ENCODE data around the gene PORCN.
A peak's percentile ranks its signal among the peaks of the same experiment; 100 is the strongest.
"Not testable (repeated sequence)": the region's sequence is repeated elsewhere in the genome, so short reads cannot be mapped to it uniquely, and the experiment has no call there.

The PORCN gene

DNA sequence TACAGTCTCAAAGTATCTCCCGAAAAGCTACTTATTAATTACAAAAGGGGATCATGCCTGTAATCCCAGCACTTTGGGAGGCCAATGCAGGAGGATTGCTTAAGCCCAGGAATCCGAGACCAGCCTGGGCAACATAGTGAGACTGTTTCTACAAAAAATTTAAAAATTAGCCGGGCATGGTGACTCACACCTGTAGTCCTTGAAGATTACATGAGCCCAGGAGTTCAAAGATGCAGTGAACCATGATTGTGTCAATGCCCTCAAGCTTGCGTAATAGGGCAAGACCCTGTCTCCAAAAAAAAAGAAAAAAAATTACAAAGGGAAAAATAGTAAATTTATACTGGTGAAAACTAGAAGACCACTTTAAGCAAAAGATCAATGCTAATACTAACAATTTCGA, 3.3 kb upstream of the PORCN start:
- no peak for DNase-seq
- in situ Hi-C loops (cut with MboI; ENCODE audit: low pct_unique_long_range_greater_than_20kb, low sequenced_read_pairs), result no loop called here

DNA sequence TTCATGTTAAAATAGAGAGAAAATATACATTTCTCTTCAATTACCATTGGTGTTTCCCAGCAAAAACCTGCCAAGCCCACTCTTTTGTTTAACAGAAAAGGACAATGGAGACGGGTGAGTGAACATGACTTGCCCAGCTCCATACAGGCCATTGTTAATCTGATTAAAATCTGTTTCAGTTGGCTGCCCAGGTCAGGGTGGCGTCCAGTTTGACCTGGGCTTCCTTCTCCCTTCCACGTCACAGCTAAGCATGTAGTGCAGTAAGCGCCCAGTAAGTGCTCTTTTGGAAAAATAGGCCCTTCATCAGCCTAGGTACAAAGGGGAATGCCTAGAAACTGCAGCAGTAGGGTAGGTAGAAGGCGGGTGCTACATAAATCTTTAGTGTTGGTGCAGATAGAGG, 1.5 kb upstream of the PORCN start:
- in situ Hi-C loops (cut with MboI; ENCODE audit: low pct_unique_long_range_greater_than_20kb, low sequenced_read_pairs), result no loop called here
- DNase-seq, result no peak

DNA sequence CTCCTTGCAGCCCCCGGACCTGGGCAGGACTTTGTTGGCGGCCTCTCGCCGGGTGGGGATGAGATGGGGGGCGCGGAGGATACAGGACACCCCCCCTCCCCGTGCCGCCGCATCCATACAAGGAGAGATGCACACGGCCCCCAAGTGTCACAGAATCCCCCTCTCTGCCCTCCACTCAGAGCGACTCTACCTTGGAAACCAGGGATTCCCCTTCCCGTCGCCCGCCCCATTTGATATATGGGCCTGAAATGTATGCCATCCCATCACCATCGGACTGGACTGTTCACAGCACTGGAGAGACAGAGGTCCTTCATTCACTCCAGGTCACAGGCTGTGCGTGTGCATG, 426 bp downstream of the PORCN start:
- in situ Hi-C loops (cut with MboI; ENCODE audit: low pct_unique_long_range_greater_than_20kb, low sequenced_read_pairs), result no loop called here
- DNase-seq, result no peak

DNA sequence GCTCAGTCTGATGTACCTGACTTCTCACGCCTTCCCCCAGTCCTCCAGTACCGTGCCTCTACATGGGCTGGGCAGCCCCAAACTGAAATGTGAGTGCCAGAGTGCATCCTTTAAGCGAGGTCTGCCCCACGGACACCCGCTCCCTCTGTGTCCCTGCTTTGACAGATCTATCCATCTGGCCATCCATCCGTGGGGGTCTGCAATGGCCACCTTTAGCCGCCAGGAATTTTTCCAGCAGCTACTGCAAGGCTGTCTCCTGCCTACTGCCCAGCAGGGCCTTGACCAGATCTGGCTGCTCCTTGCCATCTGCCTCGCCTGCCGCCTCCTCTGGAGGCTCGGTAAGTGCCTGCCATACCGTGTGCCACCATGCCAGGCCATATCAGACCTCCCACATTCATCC, 827 bp downstream of the PORCN start:
- no peak for DNase-seq

DNA sequence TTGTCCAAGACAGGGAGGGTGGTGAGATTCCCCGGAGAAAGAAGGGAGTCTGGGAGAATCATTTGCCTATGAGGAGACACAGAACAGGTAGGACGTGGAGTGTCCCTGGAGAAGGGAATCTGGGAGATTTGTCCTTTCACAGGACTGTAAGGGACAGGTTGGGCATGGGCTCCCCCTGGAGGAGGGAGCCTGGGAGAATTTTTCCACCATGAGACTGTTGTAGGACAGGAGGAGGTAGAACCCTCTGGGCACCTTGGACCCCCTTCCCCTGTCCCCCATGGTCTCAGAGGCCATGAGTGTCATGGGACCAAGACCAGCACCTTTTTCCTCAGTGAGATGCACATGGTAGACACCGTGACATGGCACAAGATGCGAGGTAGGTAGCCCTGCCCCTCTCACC, 2.8 kb downstream of the PORCN start:
- in situ Hi-C loops (cut with MboI; ENCODE audit: low pct_unique_long_range_greater_than_20kb, low sequenced_read_pairs), result no loop called here
- peak; percentile 20 for DNase-seq

More for the DNA sequence above, 827 bp downstream of the PORCN start:
- in situ Hi-C loops (cut with MboI; ENCODE audit: low pct_unique_long_range_greater_than_20kb, low sequenced_read_pairs), result no loop called here

DNA sequence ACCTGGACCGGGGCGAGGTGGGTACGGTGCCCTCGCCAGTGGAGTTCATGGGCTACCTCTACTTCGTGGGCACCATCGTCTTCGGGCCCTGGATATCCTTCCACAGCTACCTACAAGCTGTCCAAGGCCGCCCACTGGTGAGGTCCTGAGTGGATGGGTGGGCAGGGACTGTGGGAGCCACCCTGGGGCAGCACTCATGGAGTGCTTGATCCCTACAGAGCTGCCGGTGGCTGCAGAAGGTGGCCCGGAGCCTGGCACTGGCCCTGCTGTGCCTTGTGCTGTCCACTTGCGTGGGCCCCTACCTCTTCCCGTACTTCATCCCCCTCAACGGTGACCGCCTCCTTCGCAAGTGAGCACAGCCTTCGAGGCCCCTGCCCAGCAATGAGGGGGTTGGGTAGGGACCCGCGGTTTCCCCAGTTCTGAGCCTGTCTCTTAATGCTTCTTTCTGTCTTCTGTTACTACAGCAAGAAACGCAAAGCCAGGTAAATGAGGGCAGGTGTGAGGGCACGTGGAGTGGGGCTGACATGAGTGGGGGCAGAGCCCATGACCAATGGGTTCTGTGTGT, 3.7 kb downstream of the PORCN start:
- in situ Hi-C loops (cut with MboI; ENCODE audit: low pct_unique_long_range_greater_than_20kb, low sequenced_read_pairs), result no loop called here
- DNase-seq, result no peak

DNA sequence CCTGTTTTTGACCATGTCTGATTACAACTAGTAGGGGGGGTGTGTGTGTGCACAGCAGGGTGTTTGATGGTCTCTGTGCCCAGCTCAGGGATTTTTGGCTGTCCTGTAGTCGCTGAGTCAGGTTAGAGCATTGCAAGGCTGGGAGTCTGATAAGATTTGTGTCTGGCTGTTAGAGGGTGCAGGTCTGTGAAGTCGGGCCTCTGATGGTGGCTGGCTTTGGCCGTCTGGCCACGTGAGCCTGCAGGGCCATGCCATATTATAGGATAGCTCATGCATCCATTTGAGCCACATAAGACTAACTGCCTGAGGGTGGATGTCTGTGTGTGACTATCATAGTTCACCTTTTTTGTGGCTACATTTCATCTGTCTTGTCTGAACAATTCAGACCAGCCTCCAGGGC, 4.9 kb downstream of the PORCN start:
- in situ Hi-C loops (cut with MboI; ENCODE audit: low pct_unique_long_range_greater_than_20kb, low sequenced_read_pairs), result no loop called here
- DNase-seq, result no peak

DNA sequence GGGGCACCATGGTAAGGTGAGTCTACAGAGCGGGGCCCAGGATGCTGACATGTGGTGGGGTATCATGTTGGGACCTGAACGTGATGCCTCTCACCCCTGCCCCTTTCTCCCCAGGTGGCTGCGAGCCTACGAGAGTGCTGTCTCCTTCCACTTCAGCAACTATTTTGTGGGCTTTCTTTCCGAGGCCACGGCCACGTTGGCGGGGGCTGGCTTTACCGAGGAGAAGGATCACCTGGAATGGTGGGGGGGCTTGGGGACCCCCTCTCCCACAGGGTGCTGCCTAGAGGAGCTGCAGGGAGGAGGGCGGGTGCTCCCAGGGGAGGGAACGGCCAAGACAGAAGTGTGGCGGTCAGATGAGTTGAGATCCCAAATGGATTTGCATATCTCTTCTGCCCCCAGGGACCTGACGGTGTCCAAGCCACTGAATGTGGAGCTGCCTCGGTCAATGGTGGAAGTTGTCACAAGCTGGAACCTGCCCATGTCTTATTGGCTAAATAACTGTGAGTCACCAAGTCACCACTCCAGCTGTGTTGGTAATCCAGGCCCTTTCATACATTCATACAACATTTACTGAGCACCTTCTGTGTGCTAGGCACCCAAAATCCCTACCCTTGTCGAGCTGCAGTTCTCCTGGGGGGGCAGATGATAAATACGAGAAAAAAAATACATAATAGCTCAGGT, 5.5 kb downstream of the PORCN start:
- no peak for DNase-seq
- in situ Hi-C loops (cut with MboI; ENCODE audit: low pct_unique_long_range_greater_than_20kb, low sequenced_read_pairs), result no loop called here

DNA sequence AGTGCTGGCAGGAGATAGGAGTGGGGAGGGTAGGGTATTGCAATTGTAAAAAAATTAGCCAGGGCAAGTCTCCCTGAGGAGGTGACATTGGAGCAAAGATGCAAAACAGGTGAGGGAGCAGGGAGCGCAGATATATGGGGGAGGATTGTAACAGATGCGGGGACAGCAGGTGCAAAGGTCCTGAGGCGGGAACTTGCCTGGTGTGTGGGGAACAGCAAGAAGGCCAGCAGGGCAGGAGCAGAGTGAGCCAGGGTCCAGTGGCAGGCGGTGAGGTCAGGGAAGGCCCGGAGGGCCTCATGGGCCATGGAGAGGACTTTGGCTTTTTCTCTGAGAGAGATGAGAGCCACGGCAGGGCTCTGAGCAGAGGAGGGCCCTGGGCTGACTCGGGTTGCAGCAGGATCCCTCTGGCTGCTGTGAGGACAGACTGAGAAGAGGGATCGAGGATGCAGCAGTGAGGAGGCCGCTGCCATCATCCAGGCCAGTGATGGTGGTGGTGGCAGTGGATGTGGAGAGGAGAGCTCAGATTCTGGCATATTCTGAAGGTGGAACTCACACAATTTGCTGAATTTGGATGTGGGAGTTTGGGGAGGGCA, 6.2 kb downstream of the PORCN start:
- DNase-seq, result no peak
- in situ Hi-C loops (cut with MboI; ENCODE audit: low pct_unique_long_range_greater_than_20kb, low sequenced_read_pairs), result no loop called here

DNA sequence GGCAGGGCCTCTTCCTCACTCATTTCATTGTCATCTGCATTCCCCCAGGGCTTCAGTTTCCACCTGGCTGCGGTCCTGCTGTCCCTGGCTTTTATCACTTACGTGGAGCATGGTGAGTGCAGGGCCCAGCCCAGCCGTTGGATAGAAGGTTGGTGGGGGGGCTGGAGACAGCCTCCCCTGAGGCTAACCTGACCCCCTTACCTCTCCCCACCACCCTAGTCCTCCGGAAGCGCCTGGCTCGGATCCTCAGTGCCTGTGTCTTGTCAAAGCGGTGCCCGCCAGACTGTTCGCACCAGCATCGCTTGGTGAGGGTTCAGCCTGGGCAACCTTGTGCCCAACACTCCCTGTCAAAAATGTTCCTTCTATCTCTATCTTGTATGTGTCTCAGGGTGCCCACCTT, 7.0 kb downstream of the PORCN start:
- no peak for DNase-seq
- in situ Hi-C loops (cut with MboI; ENCODE audit: low pct_unique_long_range_greater_than_20kb, low sequenced_read_pairs), result no loop called here

DNA sequence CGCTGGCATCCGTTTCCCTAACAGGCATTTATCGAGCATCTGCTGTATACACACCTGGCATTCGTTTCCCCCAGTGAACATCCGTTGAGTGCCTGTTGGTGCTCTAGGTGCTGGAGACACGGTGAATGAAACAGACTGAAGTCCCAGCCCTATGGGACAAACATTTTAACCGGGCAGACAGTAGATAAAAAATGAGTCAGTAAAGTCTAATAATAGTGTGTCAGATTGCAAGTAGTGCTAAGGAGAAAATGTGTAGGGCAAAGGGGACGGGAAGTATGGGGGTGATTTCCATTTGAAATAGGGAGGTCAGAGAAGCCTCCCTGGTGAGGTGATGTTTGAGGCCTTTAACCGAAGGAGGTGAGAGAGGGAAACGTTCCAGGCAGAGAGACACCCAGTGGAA, 7.5 kb downstream of the PORCN start:
- in situ Hi-C loops (cut with MboI; ENCODE audit: low pct_unique_long_range_greater_than_20kb, low sequenced_read_pairs), result no loop called here
- DNase-seq, result no peak

DNA sequence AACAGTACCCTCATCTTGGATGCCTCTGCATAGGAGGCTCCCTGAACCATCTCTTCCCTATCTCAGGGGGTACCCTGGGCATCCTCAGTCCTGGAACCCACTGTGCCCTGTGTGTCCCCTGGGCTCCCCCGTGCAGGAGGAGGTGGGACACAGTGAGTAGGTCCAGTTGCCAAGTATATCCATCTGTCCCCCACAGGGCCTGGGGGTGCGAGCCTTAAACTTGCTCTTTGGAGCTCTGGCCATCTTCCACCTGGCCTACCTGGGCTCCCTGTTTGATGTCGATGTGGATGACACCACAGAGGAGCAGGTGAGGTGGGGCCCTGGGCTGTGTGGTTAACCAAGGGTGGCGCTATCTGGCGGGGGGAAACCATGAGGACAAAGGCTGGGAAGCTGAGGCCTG, 8.2 kb downstream of the PORCN start:
- DNase-seq, result no peak
- in situ Hi-C loops (cut with MboI; ENCODE audit: low pct_unique_long_range_greater_than_20kb, low sequenced_read_pairs), result no loop called here

DNA sequence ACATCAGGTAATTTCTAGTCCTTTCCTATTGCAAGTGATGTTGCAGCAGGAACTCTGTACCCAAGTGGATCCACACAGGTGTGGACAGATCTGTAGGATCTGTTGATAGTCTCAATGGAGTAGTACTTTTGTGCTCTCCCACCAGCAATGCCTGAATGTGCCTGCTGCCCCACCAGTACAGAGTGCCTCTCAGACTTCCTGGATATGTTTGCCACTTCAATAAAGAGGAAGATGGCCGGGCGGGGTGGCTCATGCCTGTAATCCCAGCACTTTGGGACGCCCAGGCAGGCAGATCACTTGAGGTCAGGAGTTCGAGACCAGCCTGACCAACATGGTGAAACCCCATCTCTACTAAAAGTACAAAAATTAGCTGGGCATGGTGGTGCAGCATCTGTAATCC, 10.7 kb downstream of the PORCN start:
- in situ Hi-C loops (cut with MboI; ENCODE audit: low pct_unique_long_range_greater_than_20kb, low sequenced_read_pairs), result not testable (repeated sequence)
- peak; percentile 63 for DNase-seq

DNA sequence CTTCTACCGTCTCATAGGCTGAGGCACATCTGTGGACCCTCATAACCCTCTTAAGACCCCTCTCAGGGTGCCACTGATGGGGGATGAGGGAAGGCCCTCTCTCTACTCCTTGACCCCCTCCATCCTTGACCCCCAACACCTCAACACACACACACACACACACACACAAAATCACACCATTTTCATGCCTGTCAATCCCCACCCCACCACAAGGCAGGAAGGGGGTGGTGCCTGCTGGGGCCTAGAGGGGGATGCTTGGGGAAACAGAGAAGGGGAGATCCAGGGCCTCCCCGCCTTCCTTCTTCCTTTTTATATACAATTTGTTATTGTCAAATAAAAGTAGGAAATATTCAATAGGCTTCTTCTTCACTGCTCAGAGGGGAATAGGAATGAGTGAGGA, 11.7 kb downstream of the PORCN start:
- DNase-seq, result no peak
- in situ Hi-C loops (cut with MboI; ENCODE audit: low pct_unique_long_range_greater_than_20kb, low sequenced_read_pairs), result no loop called here

DNA sequence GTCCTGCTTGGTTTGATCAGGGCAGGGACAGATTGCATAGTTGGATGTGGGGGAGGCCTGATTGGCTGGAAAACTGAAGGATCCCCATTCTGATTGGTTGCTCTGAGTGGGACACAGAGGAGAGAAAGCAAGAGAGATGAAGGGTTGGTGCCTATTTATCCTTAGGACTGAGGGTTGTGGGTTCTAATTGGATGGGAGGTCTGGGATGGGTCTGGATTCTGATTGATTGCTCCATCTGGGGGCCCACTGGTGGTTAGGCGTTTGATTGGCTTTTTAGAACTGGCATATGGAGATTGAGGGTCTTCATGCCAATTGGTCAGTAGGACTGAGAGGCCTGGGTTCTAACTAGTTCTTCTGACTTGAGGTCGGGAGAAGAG, 12.2 kb downstream of the PORCN start:
- peak; percentile 39 for DNase-seq
- in situ Hi-C loops (cut with MboI; ENCODE audit: low pct_unique_long_range_greater_than_20kb, low sequenced_read_pairs), result no loop called here

DNA sequence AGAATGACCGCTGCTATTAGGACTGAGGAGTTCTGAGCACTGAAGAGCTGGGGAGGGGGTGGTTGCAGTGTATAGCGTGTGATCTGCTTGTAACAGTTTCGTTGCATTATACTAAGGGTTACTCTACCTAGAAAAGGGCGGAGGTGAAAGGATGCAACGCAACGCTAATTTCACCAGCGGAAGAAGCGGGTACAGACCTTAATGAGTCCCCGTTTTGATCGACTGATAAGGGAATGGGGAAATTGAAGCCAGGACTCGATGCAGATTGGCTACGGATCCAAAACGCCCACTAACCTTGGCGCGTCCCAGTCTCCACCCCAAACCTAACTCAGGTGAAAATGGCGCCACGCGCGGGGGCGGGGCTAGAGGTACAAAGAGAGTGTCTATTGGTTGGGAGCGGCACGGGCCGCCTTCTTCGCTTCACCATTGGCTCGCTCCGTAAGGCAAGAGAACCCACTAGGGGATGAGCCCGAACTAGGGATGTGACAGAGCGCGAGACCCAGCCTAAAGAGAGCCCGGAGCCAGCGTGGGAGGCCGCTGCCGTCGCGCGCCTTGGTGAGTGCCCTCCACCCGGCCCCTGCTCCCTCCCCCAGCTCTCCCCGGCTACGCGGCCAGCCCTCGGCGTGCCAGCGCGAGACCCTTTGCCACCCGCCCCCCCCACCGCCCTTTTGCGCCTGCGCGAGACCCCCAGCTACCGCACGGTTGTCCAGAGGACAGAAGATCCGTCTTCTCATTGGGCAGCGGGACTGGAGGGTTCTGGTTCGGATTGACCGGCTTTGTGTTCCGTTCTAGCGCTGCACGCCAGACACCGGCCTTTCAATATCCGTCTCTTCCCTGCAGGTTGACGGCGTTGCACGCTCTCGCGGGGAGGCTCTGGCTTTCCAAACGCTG, 12.8 kb downstream of the PORCN start, which contains the start of gene EBP:
TSS of gene EBP (plus strand) at position 456 of the 891 bp plus-strand sequence. CDS start 1,964 bp downstream, outside the sequence.
- in situ Hi-C loops (cut with MboI; ENCODE audit: low pct_unique_long_range_greater_than_20kb, low sequenced_read_pairs), result no loop called here
- peak; percentile 99 for DNase-seq

DNA sequence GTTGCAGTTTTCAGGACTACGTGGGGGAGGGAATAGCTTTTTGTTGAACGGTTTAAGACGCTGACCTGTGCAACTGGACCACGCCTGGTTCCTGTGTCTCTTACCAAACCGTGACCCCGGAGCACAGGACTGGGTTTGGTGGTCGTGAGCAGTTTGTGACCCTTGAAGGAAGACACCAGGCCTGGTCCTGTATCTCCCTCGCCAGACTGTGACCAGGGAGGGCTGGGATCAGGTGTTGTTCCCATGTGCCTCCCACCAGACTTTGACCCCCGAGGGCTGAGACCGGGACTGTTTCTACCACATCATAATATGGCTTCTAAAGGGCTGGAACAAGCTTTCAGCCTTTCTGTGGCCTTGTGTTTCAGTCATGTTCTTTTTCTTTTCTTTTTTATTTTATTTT, 13.5 kb downstream of the PORCN start:
- in situ Hi-C loops (cut with MboI; ENCODE audit: low pct_unique_long_range_greater_than_20kb, low sequenced_read_pairs), result no loop called here
- no peak for DNase-seq

DNA sequence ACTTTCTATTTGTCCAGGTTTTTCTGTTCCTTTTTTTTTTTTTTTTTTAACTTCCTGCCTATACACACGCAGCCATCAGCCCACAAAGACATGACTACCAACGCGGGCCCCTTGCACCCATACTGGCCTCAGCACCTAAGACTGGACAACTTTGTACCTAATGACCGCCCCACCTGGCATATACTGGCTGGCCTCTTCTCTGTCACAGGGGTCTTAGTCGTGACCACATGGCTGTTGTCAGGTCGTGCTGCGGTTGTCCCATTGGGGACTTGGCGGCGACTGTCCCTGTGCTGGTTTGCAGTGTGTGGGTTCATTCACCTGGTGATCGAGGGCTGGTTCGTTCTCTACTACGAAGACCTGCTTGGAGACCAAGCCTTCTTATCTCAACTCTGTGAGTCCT, 14.9 kb downstream of the PORCN start:
- in situ Hi-C loops (cut with MboI; ENCODE audit: low pct_unique_long_range_greater_than_20kb, low sequenced_read_pairs), result no loop called here
- peak; percentile 38 for DNase-seq

DNA sequence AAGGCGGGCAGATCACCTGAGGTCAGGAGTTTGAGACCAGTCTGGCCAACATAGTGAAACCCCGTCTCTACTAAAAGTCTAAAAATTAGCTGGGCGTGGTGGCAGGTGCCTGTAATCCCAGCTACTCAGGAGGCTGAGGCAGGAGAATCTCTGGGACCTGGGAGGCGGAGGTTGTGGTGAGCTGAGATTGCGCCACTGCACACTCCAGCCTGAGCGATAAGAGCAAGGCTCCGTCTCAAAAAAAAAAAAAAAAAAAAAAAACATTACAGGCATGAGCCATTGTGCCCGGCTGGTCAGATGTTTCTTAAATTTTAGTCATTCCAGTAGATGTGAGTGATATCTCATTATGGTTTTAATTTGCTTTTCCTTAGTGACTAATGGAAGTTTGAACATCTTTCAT, 17.1 kb downstream of the PORCN start:
- DNase-seq; in situ Hi-C loops (cut with MboI; ENCODE audit: low pct_unique_long_range_greater_than_20kb, low sequenced_read_pairs): not testable (repeated sequence)

DNA sequence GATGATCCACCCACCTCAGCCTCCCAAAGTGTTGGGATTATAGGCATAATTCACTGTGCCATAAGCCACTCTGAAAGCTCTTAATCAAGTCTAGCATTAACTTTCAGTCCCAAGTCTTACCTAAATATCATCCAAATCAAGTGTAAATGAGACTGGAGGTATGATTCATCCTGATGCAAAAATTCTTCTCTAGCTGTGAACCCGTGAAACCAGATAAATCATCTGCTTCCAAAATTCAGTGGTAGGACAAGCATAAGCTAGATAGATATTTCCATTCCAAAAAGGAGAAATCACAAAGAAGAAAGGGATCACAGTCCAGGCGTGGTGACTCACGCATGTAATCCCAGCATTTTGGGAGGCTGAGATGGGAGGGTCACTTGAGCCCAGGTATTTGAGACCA, 21.9 kb downstream of the PORCN start:
- DNase-seq, result no peak
- in situ Hi-C loops (cut with MboI; ENCODE audit: low pct_unique_long_range_greater_than_20kb, low sequenced_read_pairs), result no loop called here

Data from KBM-7 (cell line).